ENCODE data around the gene BAIAP2L2. TPM values are rescaled to one million over a fixed set of nuclear protein-coding genes. Genes with fewer than 3 reads are reported as not detected.
"Not testable (repeated sequence)": the region's sequence is repeated elsewhere in the genome, so short reads cannot be mapped to it uniquely, and the experiment has no call there.

Gene BAIAP2L2
- total RNA-seq (ENCODE audit: unreplicated experiment): 0.77 TPM
- long read RNA-seq, partial matches to known transcripts: 0 of 1 reads
- long read RNA-seq, other reads (novel, unspliced or antisense): 1 of 1 reads

DNA sequence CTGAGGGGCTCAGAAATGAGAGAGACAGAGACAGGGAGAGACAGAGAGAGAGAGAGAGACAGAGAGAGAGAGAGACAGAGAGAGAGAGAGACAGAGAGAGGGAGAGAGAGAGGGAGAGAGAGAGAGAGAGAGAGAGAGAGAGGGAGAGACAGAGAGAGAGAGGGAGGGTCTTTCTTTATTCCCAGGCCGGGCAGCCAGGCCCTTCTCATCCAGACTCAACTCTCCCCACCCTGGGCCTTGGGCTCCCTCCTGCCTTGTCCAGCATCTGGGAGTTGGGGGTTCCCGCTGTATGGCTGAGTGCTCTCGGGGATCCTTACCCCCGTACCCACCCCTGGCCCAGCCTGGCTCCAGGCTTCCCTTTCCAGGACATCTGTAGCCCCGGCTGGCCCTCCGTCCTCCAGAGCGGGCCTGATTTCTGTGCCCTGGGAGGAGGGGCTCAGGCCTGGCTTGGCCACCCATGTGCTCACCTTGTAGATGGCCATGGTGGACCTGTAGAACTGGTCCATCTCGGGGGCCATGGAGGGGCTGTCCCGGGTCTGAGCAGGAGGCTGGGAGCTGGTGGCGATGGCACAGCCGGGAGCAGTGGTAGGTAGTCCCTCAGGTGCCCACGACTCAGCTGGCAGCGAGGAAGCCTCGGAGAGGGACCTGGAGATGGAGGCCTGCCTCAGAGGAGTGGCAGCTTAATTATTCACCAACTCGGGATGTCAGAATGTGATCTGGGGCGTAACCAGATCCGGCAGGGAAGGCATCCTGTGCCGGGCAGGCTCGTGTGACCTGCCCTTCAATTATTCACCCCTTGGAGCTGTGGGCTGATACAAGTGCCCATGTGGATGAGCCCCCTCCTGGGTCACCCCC, at the start of gene BAIAP2L2:
BAIAP2L2 (minus strand) TSS at position 677 of the 855 bp plus-strand sequence; CDS start at position 518, 159 bp downstream.
- TF ChIP-seq, protein P1, sequence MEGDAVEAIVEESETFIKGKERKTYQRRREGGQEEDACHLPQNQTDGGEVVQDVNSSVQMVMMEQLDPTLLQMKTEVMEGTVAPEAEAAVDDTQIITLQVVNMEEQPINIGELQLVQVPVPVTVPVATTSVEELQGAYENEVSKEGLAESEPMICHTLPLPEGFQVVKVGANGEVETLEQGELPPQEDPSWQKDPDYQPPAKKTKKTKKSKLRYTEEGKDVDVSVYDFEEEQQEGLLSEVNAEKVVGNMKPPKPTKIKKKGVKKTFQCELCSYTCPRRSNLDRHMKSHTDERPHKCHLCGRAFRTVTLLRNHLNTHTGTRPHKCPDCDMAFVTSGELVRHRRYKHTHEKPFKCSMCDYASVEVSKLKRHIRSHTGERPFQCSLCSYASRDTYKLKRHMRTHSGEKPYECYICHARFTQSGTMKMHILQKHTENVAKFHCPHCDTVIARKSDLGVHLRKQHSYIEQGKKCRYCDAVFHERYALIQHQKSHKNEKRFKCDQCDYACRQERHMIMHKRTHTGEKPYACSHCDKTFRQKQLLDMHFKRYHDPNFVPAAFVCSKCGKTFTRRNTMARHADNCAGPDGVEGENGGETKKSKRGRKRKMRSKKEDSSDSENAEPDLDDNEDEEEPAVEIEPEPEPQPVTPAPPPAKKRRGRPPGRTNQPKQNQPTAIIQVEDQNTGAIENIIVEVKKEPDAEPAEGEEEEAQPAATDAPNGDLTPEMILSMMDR (IDR thresholded peaks at IDR 0.05; ENCODE audit: unreplicated experiment): no peak
- Mint-ChIP-seq H3K27me3 (ENCODE audit: unreplicated experiment) (peaks cover 14% of the 10 kb centered on the region), H3K9me3 (ENCODE audit: unreplicated experiment) (no peaks in the 10 kb centered on the region), H3K36me3 (ENCODE audit: low read depth, unreplicated experiment) (no peaks in the 10 kb centered on the region), H3K4me1 (ENCODE audit: unreplicated experiment) (no peaks in the 10 kb centered on the region), H3K4me3 (ENCODE audit: unreplicated experiment) (no peak within 1 kb of the TSS), H3K27ac (ENCODE audit: unreplicated experiment) (no peak within 1 kb of the TSS)
- no peak for DNase-seq (ENCODE audit: low spot score)

- H3K4me3 Mint-ChIP-seq (ENCODE audit: unreplicated experiment): no peak overlapping the region
- no peak overlapping the region for H3K27ac Mint-ChIP-seq (ENCODE audit: unreplicated experiment)
- no peaks in the 10 kb centered on the region for H3K9me3 Mint-ChIP-seq (ENCODE audit: unreplicated experiment)
- H3K4me1 Mint-ChIP-seq (ENCODE audit: unreplicated experiment): peaks cover 16% of the 10 kb centered on the region
- peaks cover 2% of the 10 kb centered on the region for H3K27me3 Mint-ChIP-seq (ENCODE audit: unreplicated experiment)
- TF ChIP-seq, protein P1 (IDR thresholded peaks at IDR 0.05; ENCODE audit: unreplicated experiment): no peak
- H3K36me3 Mint-ChIP-seq (ENCODE audit: low read depth, unreplicated experiment): no peaks in the 10 kb centered on the region
- no peak for DNase-seq (ENCODE audit: low spot score)
These were observed 45.2 kb upstream of the BAIAP2L2 start for GRCh38 chr22:38155703-38156102.

- H3K9me3 Mint-ChIP-seq (ENCODE audit: unreplicated experiment); H3K4me3 Mint-ChIP-seq (ENCODE audit: unreplicated experiment); H3K27me3 Mint-ChIP-seq (ENCODE audit: unreplicated experiment); H3K36me3 Mint-ChIP-seq (ENCODE audit: low read depth, unreplicated experiment); DNase-seq (ENCODE audit: low spot score); H3K27ac Mint-ChIP-seq (ENCODE audit: unreplicated experiment): not testable (repeated sequence)
- H3K4me1 Mint-ChIP-seq (ENCODE audit: unreplicated experiment): peaks cover 19% of the 10 kb centered on the region
These were observed 44.1 kb upstream of the BAIAP2L2 start for GRCh38 chr22:38154563-38154915.

DNA sequence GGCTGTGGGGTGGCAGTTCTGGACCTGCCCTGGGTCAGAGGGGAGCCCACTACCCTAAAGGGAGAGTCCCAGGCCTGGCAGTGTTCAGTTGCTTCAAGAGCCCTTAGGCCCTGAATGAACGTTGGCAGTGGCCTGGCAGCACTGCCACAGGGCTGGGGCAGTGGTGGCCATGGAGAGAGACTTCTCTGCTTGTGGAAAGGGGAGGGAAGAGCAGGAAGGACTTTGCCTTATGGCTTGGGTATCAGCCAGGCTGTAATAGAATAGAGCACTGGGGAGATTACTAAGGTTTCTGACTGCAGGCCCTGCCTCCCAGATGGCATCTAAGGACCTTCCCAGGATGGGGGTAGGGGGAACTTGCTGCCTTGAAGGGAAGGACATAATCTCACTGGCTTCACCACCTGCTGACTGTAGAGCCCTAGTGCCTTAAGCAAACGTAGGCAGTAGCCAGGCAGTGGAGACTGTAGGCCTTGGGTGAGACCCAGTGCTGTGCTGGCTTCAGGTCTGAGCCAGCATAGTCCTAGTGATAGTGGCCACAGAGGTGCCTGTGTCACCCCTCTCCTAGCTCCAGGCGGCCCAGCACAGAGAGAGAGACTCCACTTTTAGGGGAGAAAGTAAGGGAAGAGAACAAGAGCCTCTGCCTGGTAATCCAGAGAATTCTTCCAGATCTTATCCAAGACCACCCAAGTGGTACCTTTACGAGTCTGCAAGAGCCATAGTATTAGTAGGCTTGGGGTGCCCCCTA, 43.5 kb upstream of the BAIAP2L2 start:
- H3K4me3 Mint-ChIP-seq (ENCODE audit: unreplicated experiment): no peak overlapping the region
- peaks cover 2% of the 10 kb centered on the region for H3K27me3 Mint-ChIP-seq (ENCODE audit: unreplicated experiment)
- no peaks in the 10 kb centered on the region for H3K36me3 Mint-ChIP-seq (ENCODE audit: low read depth, unreplicated experiment)
- no peak overlapping the region for H3K27ac Mint-ChIP-seq (ENCODE audit: unreplicated experiment)
- TF ChIP-seq, protein P1 (IDR thresholded peaks at IDR 0.05; ENCODE audit: unreplicated experiment): no peak
- peaks cover 18% of the 10 kb centered on the region for H3K4me1 Mint-ChIP-seq (ENCODE audit: unreplicated experiment)
- no peaks in the 10 kb centered on the region for H3K9me3 Mint-ChIP-seq (ENCODE audit: unreplicated experiment)
- no peak for DNase-seq (ENCODE audit: low spot score)

- Mint-ChIP-seq H3K36me3 (ENCODE audit: low read depth, unreplicated experiment) (peaks cover 5% of the 10 kb centered on the region), H3K27me3 (ENCODE audit: unreplicated experiment) (peaks cover 2% of the 10 kb centered on the region), H3K4me3 (ENCODE audit: unreplicated experiment) (no peak overlapping the region), H3K27ac (ENCODE audit: unreplicated experiment) (no peak overlapping the region), H3K4me1 (ENCODE audit: unreplicated experiment) (peaks cover 18% of the 10 kb centered on the region), H3K9me3 (ENCODE audit: unreplicated experiment) (no peaks in the 10 kb centered on the region)
- TF ChIP-seq, protein P1 (IDR thresholded peaks at IDR 0.05; ENCODE audit: unreplicated experiment): no peak
- DNase-seq (ENCODE audit: low spot score): no peak
These were observed 40.6 kb upstream of the BAIAP2L2 start for GRCh38 chr22:38151126-38151500.
